ENCODE measurements around the gene GLDC.

GLDC gene

GRCh38 chr9:6600426-6600825 lies 45.1 kb downstream of the GLDC start:
- TF ChIP-seq POLR2AphosphoS5 (IDR thresholded peaks at IDR 0.05; ENCODE audit: low read depth, low read length) = no peak
- no peak for TF ChIP-seq REST (IDR thresholded peaks at IDR 0.05; ENCODE audit: insufficient read depth in 1 of 2, low read depth in 2 of 2, low read length in 2 of 2)
- TF ChIP-seq TAF1 (IDR thresholded peaks at IDR 0.05; ENCODE audit: borderline replicate concordance, insufficient read depth, low read length) = no peak
- TF ChIP-seq SIN3A (IDR thresholded peaks at IDR 0.05; ENCODE audit: borderline replicate concordance, insufficient read depth, low read length) = no peak
- TF ChIP-seq FOXP2 (optimal IDR thresholded peaks at IDR 0.05; ENCODE audit: borderline replicate concordance, extremely low read depth, extremely low read length, insufficient read depth) = no peak

GRCh38 chr9:6600006-6600405 lies 45.5 kb downstream of the GLDC start:
- TF ChIP-seq REST (IDR thresholded peaks at IDR 0.05; ENCODE audit: insufficient read depth in 1 of 2, low read depth in 2 of 2, low read length in 2 of 2) (no peak), FOXP2 (optimal IDR thresholded peaks at IDR 0.05; ENCODE audit: borderline replicate concordance, extremely low read depth, extremely low read length, insufficient read depth) (no peak), POLR2AphosphoS5 (IDR thresholded peaks at IDR 0.05; ENCODE audit: low read depth, low read length) (no peak), SIN3A (IDR thresholded peaks at IDR 0.05; ENCODE audit: borderline replicate concordance, insufficient read depth, low read length) (no peak), TAF1 (IDR thresholded peaks at IDR 0.05; ENCODE audit: borderline replicate concordance, insufficient read depth, low read length) (no peak)

GRCh38 chr9:6598249-6598725 lies 47.2 kb downstream of the GLDC start:
- TF ChIP-seq REST (IDR thresholded peaks at IDR 0.05; ENCODE audit: insufficient read depth in 1 of 2, low read depth in 2 of 2, low read length in 2 of 2) (no peak), SIN3A (IDR thresholded peaks at IDR 0.05; ENCODE audit: borderline replicate concordance, insufficient read depth, low read length) (no peak), FOXP2 (optimal IDR thresholded peaks at IDR 0.05; ENCODE audit: borderline replicate concordance, extremely low read depth, extremely low read length, insufficient read depth) (no peak), TAF1 (IDR thresholded peaks at IDR 0.05; ENCODE audit: borderline replicate concordance, insufficient read depth, low read length) (no peak), POLR2AphosphoS5 (IDR thresholded peaks at IDR 0.05; ENCODE audit: low read depth, low read length) (no peak)

- TF ChIP-seq TAF1 (IDR thresholded peaks at IDR 0.05; ENCODE audit: borderline replicate concordance, insufficient read depth, low read length) (no peak), POLR2AphosphoS5 (IDR thresholded peaks at IDR 0.05; ENCODE audit: low read depth, low read length) (no peak), REST (IDR thresholded peaks at IDR 0.05; ENCODE audit: insufficient read depth in 1 of 2, low read depth in 2 of 2, low read length in 2 of 2) (no peak), FOXP2 (optimal IDR thresholded peaks at IDR 0.05; ENCODE audit: borderline replicate concordance, extremely low read depth, extremely low read length, insufficient read depth) (no peak), SIN3A (IDR thresholded peaks at IDR 0.05; ENCODE audit: borderline replicate concordance, insufficient read depth, low read length) (no peak)
Observed at GRCh38 chr9:6592791-6593190, 52.7 kb downstream of the GLDC start.

GRCh38 chr9:6592231-6592630 lies 53.3 kb downstream of the GLDC start:
- no peak for TF ChIP-seq TAF1 (IDR thresholded peaks at IDR 0.05; ENCODE audit: borderline replicate concordance, insufficient read depth, low read length)
- TF ChIP-seq POLR2AphosphoS5 (IDR thresholded peaks at IDR 0.05; ENCODE audit: low read depth, low read length) = no peak
- TF ChIP-seq FOXP2 (optimal IDR thresholded peaks at IDR 0.05; ENCODE audit: borderline replicate concordance, extremely low read depth, extremely low read length, insufficient read depth) = no peak
- TF ChIP-seq SIN3A (IDR thresholded peaks at IDR 0.05; ENCODE audit: borderline replicate concordance, insufficient read depth, low read length) = no peak
- no peak for TF ChIP-seq REST (IDR thresholded peaks at IDR 0.05; ENCODE audit: insufficient read depth in 1 of 2, low read depth in 2 of 2, low read length in 2 of 2)
